ENCODE measurements around the gene DTWD2.
"Not testable (repeated sequence)": the region's sequence is repeated elsewhere in the genome, so short reads cannot be mapped to it uniquely, and the experiment has no call there.

DTWD2 gene

DNA sequence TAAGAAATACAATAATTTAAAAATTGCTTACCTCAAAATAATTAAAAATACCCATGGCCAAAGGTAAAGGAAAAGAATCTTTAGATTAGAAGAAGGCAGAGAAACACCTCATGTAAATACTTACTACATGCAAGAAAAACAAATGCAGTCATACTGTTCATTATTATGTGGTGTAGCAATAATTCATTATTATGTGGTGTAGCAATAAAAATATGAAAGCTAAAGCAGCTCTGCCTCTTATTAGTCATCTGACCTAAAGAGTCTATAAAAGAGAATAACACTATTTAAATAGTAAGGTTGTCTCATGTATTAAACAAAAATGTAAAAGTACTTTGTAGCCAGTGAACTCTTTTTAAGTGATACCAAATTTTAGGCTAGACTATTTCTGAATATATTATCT is 6.6 kb downstream of the DTWD2 start:
- Histone ChIP-seq H3K79me2 (ENCODE audit: low read length) (no peaks in the 10 kb centered on the region), H3K4me2 (ENCODE audit: low read length) (no peak overlapping the region), H3K9me3 (ENCODE audit: insufficient read depth, low read length) (no peaks in the 10 kb centered on the region), H2AFZ (ENCODE audit: low read depth, low read length) (no peak overlapping the region), H3K27ac (ENCODE audit: low read length) (no peak overlapping the region), H3K36me3 (replicated peaks; ENCODE audit: low read depth, low read length) (no peaks in the 10 kb centered on the region), H3K9ac (ENCODE audit: low read length) (no peak overlapping the region), H3K4me3 (ENCODE audit: low read length) (no peak overlapping the region), H3K27me3 (ENCODE audit: low read depth, low read length) (no peaks in the 10 kb centered on the region), H4K20me1 (ENCODE audit: insufficient read depth, low read length) (no peaks in the 10 kb centered on the region), H3K4me1 (ENCODE audit: low read length) (no peaks in the 10 kb centered on the region)
- TF ChIP-seq EZH2phosphoT487 (IDR thresholded peaks at IDR 0.05; ENCODE audit: low read depth) = no peak
- TF ChIP-seq CTCF (IDR thresholded peaks at IDR 0.05; ENCODE audit: low read depth, low read length) = no peak

DNA sequence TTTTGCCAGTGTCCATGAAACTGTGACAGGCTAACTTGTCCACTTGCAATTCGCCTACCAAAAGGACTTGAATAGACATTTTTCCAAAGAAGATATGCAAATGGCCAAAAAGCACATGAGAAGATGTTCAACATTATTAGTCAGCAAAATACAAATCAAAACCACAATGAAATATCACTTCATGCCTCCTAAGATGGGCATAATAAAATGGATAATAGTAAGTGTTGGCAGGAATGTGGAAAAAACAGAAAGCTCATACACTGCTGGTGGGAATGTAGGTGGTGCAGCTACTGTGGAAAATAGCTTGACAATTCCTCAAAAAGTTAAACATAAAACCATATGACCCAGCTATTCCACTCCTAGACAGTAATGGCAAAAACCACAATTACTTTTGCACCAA is 7.9 kb downstream of the DTWD2 start:
- no peak for TF ChIP-seq CTCF (IDR thresholded peaks at IDR 0.05; ENCODE audit: low read depth, low read length)
- no peak overlapping the region for H3K4me3 ChIP-seq (ENCODE audit: low read length)
- no peaks in the 10 kb centered on the region for H3K4me1 ChIP-seq (ENCODE audit: low read length)
- no peak overlapping the region for H3K4me2 ChIP-seq (ENCODE audit: low read length)
- no peaks in the 10 kb centered on the region for H3K36me3 ChIP-seq (replicated peaks; ENCODE audit: low read depth, low read length)
- H3K27me3 ChIP-seq (ENCODE audit: low read depth, low read length) = no peaks in the 10 kb centered on the region
- H3K9me3 ChIP-seq (ENCODE audit: insufficient read depth, low read length) = no peaks in the 10 kb centered on the region
- no peak overlapping the region for H3K27ac ChIP-seq (ENCODE audit: low read length)
- H2AFZ ChIP-seq (ENCODE audit: low read depth, low read length) = no peak overlapping the region
- no peaks in the 10 kb centered on the region for H3K79me2 ChIP-seq (ENCODE audit: low read length)
- H3K9ac ChIP-seq (ENCODE audit: low read length) = no peak overlapping the region
- no peaks in the 10 kb centered on the region for H4K20me1 ChIP-seq (ENCODE audit: insufficient read depth, low read length)

- Histone ChIP-seq H3K4me1 (ENCODE audit: low read length) (no peaks in the 10 kb centered on the region), H3K9ac (ENCODE audit: low read length) (no peak overlapping the region), H3K4me3 (ENCODE audit: low read length) (no peak overlapping the region), H3K27ac (ENCODE audit: low read length) (no peak overlapping the region), H3K4me2 (ENCODE audit: low read length) (no peak overlapping the region), H3K27me3 (ENCODE audit: low read depth, low read length) (no peaks in the 10 kb centered on the region), H3K36me3 (replicated peaks; ENCODE audit: low read depth, low read length) (no peaks in the 10 kb centered on the region), H3K9me3 (ENCODE audit: insufficient read depth, low read length) (no peaks in the 10 kb centered on the region), H3K79me2 (ENCODE audit: low read length) (no peaks in the 10 kb centered on the region), H4K20me1 (ENCODE audit: insufficient read depth, low read length) (no peaks in the 10 kb centered on the region), H2AFZ (ENCODE audit: low read depth, low read length) (no peak overlapping the region)
- TF ChIP-seq CTCF (IDR thresholded peaks at IDR 0.05; ENCODE audit: low read depth, low read length) = no peak
- TF ChIP-seq EZH2phosphoT487 (IDR thresholded peaks at IDR 0.05; ENCODE audit: low read depth) = no peak
Observed at GRCh38 chr5:118980017-118980416, 8.3 kb downstream of the DTWD2 start.

- H3K27me3 ChIP-seq (ENCODE audit: low read depth, low read length); H2AFZ ChIP-seq (ENCODE audit: low read depth, low read length); H3K4me3 ChIP-seq (ENCODE audit: low read length); H3K27ac ChIP-seq (ENCODE audit: low read length); H3K9ac ChIP-seq (ENCODE audit: low read length); H3K4me1 ChIP-seq (ENCODE audit: low read length); H4K20me1 ChIP-seq (ENCODE audit: insufficient read depth, low read length); H3K79me2 ChIP-seq (ENCODE audit: low read length); H3K4me2 ChIP-seq (ENCODE audit: low read length); H3K36me3 ChIP-seq (replicated peaks; ENCODE audit: low read depth, low read length); H3K9me3 ChIP-seq (ENCODE audit: insufficient read depth, low read length): not testable (repeated sequence)
Observed at GRCh38 chr5:118973779-118974445, 14.4 kb downstream of the DTWD2 start.

Measured in OCI-LY3 (cell line).